Natural killer cell (primary cell): ENCODE data around the gene HIC1. TPM values are rescaled to one million over a fixed set of nuclear protein-coding genes. Genes with fewer than 3 reads are reported as not detected.
A peak's percentile ranks its signal among the peaks of the same experiment; 100 is the strongest.

Source experiments
- ATAC-seq, 3 donors: fragments of 150-1000 bp in 2 of 3; fragments of 200-7000 bp in 1 of 3; cut with Tn5 transposase; 1 replicate in 1 of 3; 2 replicates in 2 of 3; pipeline ENCODE4 v1.10.0; 2021; ENCODE audit warnings: mild to moderate bottlenecking in 2 of 3, moderate library complexity in 2 of 3
- DNase-seq, 2 donors: peaks; one replicate each; pipeline versions ENCODE4 v3.0.0 to v3.0.0-alpha.2; 2013 to 2021; ENCODE audit warnings: mixed read lengths in 1 of 2
- H3K27ac ChIP-seq: one replicate; pipeline ENCODE4 v1.5.1; 2013; ENCODE audit warnings: mild to moderate bottlenecking, low read length
- H3K27me3 ChIP-seq: one replicate; pipeline ENCODE4 v1.6.1; 2013; ENCODE audit warnings: low read length; ENCODE audit not compliant: control insufficient read depth, insufficient read depth
- H3K36me3 ChIP-seq: one replicate; pipeline ENCODE4 v1.6.1; 2013; ENCODE audit warnings: low read length; ENCODE audit not compliant: control insufficient read depth, insufficient read depth
- H3K4me1 ChIP-seq: one replicate; pipeline ENCODE4 v1.6.1; 2013; ENCODE audit warnings: low read length; ENCODE audit not compliant: control insufficient read depth, insufficient read depth
- H3K4me3 ChIP-seq: one replicate; pipeline ENCODE4 v1.5.1; 2013; ENCODE audit warnings: low read length
- H3K9me3 ChIP-seq: one replicate; pipeline ENCODE4 v1.6.1; 2013; ENCODE audit warnings: low read length; ENCODE audit not compliant: control insufficient read depth, insufficient read depth
- H3K27ac Mint-ChIP-seq, 2 donors: one replicate each; pipeline ENCODE4 v1.8.0; 2022; ENCODE audit warnings: mild to moderate bottlenecking in 2 of 2, mixed read lengths in 2 of 2, moderate library complexity in 1 of 2
- H3K27me3 Mint-ChIP-seq, 2 donors: one replicate each; pipeline ENCODE4 v1.8.0; 2022; ENCODE audit warnings: low read depth in 2 of 2, mixed read lengths in 2 of 2
- H3K36me3 Mint-ChIP-seq: one replicate; pipeline ENCODE4 v1.8.0; 2022; ENCODE audit warnings: mixed read lengths
- H3K4me1 Mint-ChIP-seq, 2 donors: one replicate each; pipeline ENCODE4 v1.8.0; 2022; ENCODE audit warnings: mixed read lengths in 2 of 2
- H3K4me3 Mint-ChIP-seq: one replicate; pipeline ENCODE4 v1.8.0; 2022; ENCODE audit warnings: mild to moderate bottlenecking, moderate library complexity, mixed read lengths
- H3K9me3 Mint-ChIP-seq, 2 donors: one replicate each; pipeline ENCODE4 v1.8.0; 2022; ENCODE audit warnings: mixed read lengths in 2 of 2
- WGBS: methylation state at CpG from one replicate; pipeline ENCODE4 v1.1.7; 2013; ENCODE audit warnings: missing lambda C conversion rate; ENCODE audit not compliant: insufficient coverage; 5-methylcytosine and 5-hydroxymethylcytosine counted together
- intact Hi-C: fragments of 100-400 bp; cut with micrococcal nuclease; formaldehyde crosslinking; loops from one replicate; pipeline ENCODE4 v1.14.2; 2022
- total RNA-seq, 4 donors: library from RNA; stranded (reverse); fragments of 120-200 nt in 1 of 4; gene quantifications; one replicate each; pipeline versions ENCODE4 v1.2.3 to v1.2.4, GENCODE V29; 2013 to 2022
- TF ChIP-seq, protein P1 (sequence below): fragments of 200-600 bp; IDR thresholded peaks from one replicate; pipeline ENCODE4 v1.8.0; 2022; ENCODE audit warnings: antibody characterized with exemption

The HIC1 gene
- total RNA-seq, 3 donors from 2014 or later (not counting 1 experiment from before 2014, with no cell fraction given): 19.2 to 26.4 (median 20.7) TPM

DNA sequence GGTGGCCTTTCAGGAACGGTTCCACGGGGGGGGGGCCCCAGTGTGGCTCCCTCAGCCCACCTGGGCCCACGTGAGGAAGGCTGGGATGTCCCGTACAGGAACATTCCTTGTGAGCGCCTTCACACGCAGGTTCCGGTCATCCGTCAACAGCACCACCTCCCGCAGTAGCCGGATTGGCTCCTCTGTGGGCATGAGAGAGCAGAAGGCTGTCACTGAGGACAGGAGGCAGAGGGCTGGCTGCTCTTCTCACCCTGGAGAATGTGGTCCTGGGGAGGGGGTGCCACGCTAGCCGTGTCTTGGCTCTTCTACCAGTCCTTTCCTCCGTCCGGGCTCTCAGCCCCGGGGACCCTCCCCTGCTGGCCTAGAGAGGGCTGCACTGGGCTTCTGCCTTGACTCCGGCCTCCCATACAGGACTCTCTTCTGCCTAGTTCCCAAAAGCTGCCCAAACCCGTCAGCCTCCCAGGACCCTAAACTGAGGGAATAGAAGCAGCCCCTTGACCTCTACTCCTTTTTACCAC lies 6.6 kb downstream of the HIC1 start:
- Histone ChIP-seq H3K9me3 (no peaks in the 10 kb centered on the region), H3K27ac (no peak overlapping the region), H3K4me1 (peaks cover 43% of the 10 kb centered on the region), H3K27me3 (no peaks in the 10 kb centered on the region), H3K36me3 (peaks cover 23% of the 10 kb centered on the region), H3K4me3 (no peak overlapping the region)
- 95% methylated on average over 17 of the region's 17 CpGs for WGBS
- peaks cover 17 to 43% of the 10 kb centered on the region in 2 donors for H3K4me1 Mint-ChIP-seq
- no peak overlapping the region for H3K4me3 Mint-ChIP-seq
- H3K36me3 Mint-ChIP-seq: no peaks in the 10 kb centered on the region
- TF ChIP-seq, protein P1, sequence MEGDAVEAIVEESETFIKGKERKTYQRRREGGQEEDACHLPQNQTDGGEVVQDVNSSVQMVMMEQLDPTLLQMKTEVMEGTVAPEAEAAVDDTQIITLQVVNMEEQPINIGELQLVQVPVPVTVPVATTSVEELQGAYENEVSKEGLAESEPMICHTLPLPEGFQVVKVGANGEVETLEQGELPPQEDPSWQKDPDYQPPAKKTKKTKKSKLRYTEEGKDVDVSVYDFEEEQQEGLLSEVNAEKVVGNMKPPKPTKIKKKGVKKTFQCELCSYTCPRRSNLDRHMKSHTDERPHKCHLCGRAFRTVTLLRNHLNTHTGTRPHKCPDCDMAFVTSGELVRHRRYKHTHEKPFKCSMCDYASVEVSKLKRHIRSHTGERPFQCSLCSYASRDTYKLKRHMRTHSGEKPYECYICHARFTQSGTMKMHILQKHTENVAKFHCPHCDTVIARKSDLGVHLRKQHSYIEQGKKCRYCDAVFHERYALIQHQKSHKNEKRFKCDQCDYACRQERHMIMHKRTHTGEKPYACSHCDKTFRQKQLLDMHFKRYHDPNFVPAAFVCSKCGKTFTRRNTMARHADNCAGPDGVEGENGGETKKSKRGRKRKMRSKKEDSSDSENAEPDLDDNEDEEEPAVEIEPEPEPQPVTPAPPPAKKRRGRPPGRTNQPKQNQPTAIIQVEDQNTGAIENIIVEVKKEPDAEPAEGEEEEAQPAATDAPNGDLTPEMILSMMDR: no peak
- H3K9me3 Mint-ChIP-seq: no peaks in the 10 kb centered on the region
- intact Hi-C loops: no loop called here
- H3K27ac Mint-ChIP-seq: peak overlapping the region in 1 of 2 donors; percentile 8
- DNase-seq (no peak), ATAC-seq (no peak)
- H3K27me3 Mint-ChIP-seq: no peaks in the 10 kb centered on the region

DNA sequence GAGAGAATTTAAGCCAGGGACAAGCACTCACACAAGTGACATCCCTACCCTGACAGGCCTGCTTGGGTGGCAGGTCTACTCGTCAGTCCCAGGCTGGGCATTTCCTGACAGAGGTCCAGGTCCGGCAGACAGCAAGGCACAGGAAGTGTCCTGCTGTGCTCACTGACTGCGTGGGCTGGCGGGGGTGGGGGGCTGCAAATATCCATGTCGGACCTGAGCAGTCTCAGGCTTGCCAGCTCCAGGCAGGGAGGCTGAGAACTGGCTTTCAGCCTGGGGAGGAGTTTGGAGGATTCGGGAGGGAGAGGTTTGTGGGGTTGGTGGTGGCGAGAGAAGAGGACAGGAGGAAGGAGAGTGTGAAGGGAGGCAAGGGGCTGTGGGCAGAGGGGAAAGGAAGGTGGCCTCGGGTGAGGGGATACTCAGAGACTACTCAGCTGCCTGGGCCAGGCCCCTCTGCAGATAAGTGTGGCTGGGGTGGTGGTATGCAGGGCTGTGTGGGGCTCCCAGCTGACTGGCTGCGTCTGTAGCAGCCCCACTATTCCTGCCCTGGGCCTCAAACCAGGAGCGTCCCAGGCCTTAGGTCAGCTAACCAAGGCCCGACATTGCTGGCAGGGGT lies 7.8 kb downstream of the HIC1 start:
- intact Hi-C loops: no loop called here
- Histone ChIP-seq H3K9me3 (no peaks in the 10 kb centered on the region), H3K36me3 (peaks cover 24% of the 10 kb centered on the region), H3K4me3 (no peak overlapping the region), H3K27ac (no peak overlapping the region), H3K4me1 (peaks cover 47% of the 10 kb centered on the region), H3K27me3 (no peaks in the 10 kb centered on the region)
- Mint-ChIP-seq H3K9me3 (no peaks in the 10 kb centered on the region), H3K36me3 (no peaks in the 10 kb centered on the region), H3K4me3 (no peak overlapping the region), H3K4me1 (peaks cover 17 to 48% of the 10 kb centered on the region in 2 donors), H3K27me3 (no peaks in the 10 kb centered on the region), H3K27ac (peak overlapping the region in 1 of 2 donors; percentile 85)
- WGBS: 74% methylated on average over 11 of the region's 11 CpGs
- TF ChIP-seq, protein P1: no peak
- ATAC-seq: no peak
- DNase-seq: no peak

DNA sequence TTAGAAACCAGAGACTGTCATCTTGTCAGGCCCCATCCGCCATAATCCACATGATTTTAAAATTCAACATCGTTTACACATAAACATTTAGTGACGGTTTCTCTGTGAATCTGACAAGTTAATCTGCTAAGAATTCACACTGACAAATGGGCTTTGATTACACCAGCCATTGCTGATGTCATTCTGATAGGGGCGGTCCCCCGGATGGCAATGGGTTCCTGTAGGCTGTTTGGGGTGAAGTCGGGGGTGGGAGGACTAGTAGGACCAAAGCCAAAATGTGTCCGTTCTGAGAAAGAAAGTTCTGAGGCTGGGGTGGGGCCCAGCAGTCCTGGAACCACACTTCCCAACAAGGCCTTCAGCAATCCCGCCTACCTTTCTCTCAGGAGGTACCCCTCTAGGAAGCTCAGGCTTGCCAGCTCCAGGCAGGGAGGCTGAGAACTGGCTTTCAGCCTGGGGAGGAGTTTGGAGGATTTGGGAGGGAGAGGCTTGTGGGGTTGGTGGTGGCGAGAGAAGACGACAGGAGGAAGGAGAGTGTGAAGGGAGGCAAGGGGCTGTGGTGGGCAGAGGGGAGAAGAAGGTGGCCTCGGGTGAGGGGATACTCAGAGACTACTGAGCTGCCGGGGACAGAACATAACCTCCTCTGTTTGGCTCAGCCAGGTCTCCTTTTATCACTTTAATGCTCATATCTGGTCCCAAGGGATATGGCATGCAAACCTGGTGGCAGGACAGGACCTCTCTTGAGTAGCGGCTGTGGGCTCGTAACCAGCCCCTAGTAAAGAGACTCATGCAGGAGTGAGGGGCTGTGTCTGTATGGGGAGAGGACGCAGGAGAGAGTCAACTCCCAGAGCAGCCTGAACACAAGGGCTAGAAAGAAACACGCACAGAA lies 8.6 kb downstream of the HIC1 start:
- Histone ChIP-seq H3K27ac (no peak overlapping the region), H3K4me1 (peaks cover 44% of the 10 kb centered on the region), H3K4me3 (no peak overlapping the region), H3K36me3 (peaks cover 28% of the 10 kb centered on the region), H3K9me3 (no peaks in the 10 kb centered on the region), H3K27me3 (no peaks in the 10 kb centered on the region)
- peak overlapping the region in 1 of 2 donors; percentile 85 for H3K27ac Mint-ChIP-seq
- ATAC-seq (no peak), DNase-seq (no peak)
- TF ChIP-seq, protein P1: no peak
- H3K9me3 Mint-ChIP-seq: no peaks in the 10 kb centered on the region
- H3K4me1 Mint-ChIP-seq: peaks cover 17 to 48% of the 10 kb centered on the region in 2 donors
- H3K4me3 Mint-ChIP-seq: no peak overlapping the region
- H3K36me3 Mint-ChIP-seq: no peaks in the 10 kb centered on the region
- no peaks in the 10 kb centered on the region for H3K27me3 Mint-ChIP-seq
- 86% methylated on average over 15 of the region's 16 CpGs for WGBS
- intact Hi-C loops: no loop called here
